Activated CD4-positive, alpha-beta T cell treated with anti-CD3 and anti-CD28 coated beads for 24 hours (primary cell): ENCODE results near the gene CPNE4.
"Not testable (repeated sequence)": the region's sequence is repeated elsewhere in the genome, so short reads cannot be mapped to it uniquely, and the experiment has no call there.

Experiments
- DNase-seq, 2 donors: peaks; one replicate each; pipeline ENCODE4 v3.0.0-alpha.2; 2020; ENCODE audit warnings: low read depth in 2 of 2

Gene CPNE4

GRCh38 chr3:131957980-131958379, 76.8 kb downstream of the CPNE4 start:
- no peak for DNase-seq

GRCh38 chr3:131957511-131957910, 77.3 kb downstream of the CPNE4 start:
- no peak for DNase-seq

- DNase-seq = no peak
These were observed 86.0 kb downstream of the CPNE4 start for GRCh38 chr3:131948806-131949205.

- no peak for DNase-seq
These were observed 90.1 kb downstream of the CPNE4 start for GRCh38 chr3:131944676-131945075.

GRCh38 chr3:131933665-131934064, 101.1 kb downstream of the CPNE4 start:
- no peak for DNase-seq

- no peak for DNase-seq
These were observed 106.2 kb downstream of the CPNE4 start for GRCh38 chr3:131928593-131928992.

GRCh38 chr3:131925571-131925970, 109.2 kb downstream of the CPNE4 start:
- no peak for DNase-seq

- no peak for DNase-seq
These were observed 112.5 kb downstream of the CPNE4 start for GRCh38 chr3:131922356-131922755.

- no peak for DNase-seq
These were observed 117.8 kb downstream of the CPNE4 start for GRCh38 chr3:131917006-131917405.

GRCh38 chr3:131914090-131914691, 120.6 kb downstream of the CPNE4 start:
- DNase-seq = no peak

GRCh38 chr3:131912255-131912654, 122.6 kb downstream of the CPNE4 start:
- no peak for DNase-seq

- DNase-seq = no peak
These were observed 127.0 kb downstream of the CPNE4 start for GRCh38 chr3:131907796-131908195.

GRCh38 chr3:131903988-131904415, 130.8 kb downstream of the CPNE4 start:
- DNase-seq = no peak

GRCh38 chr3:131901686-131902085, 133.1 kb downstream of the CPNE4 start:
- DNase-seq = no peak

GRCh38 chr3:131900891-131901290, 133.9 kb downstream of the CPNE4 start:
- DNase-seq = no peak

- DNase-seq = no peak
These were observed 135.8 kb downstream of the CPNE4 start for GRCh38 chr3:131899021-131899420.

GRCh38 chr3:131898346-131898745, 136.5 kb downstream of the CPNE4 start:
- DNase-seq = no peak

- DNase-seq = no peak
These were observed 138.5 kb downstream of the CPNE4 start for GRCh38 chr3:131896285-131896684.

- no peak for DNase-seq
These were observed 139.0 kb downstream of the CPNE4 start for GRCh38 chr3:131895766-131896165.

- DNase-seq = no peak
These were observed 142.5 kb downstream of the CPNE4 start for GRCh38 chr3:131892331-131892730.

GRCh38 chr3:131885871-131886270, 148.9 kb downstream of the CPNE4 start:
- DNase-seq = not testable (repeated sequence)

GRCh38 chr3:131883711-131884407, 151.0 kb downstream of the CPNE4 start:
- no peak for DNase-seq

- no peak for DNase-seq
These were observed 151.7 kb downstream of the CPNE4 start for GRCh38 chr3:131883086-131883485.

- DNase-seq = no peak
These were observed 153.0 kb downstream of the CPNE4 start for GRCh38 chr3:131881777-131882176.
